ENCODE results near the gene RPS6KA5. TPM values are rescaled to one million over a fixed set of nuclear protein-coding genes. Genes with fewer than 3 reads are reported as not detected.

RPS6KA5 gene
- total RNA-seq, 1 experiment from 2014 or later, result 3.8 TPM

- no peak overlapping the region for H3K18ac ChIP-seq (ENCODE audit: insufficient read length, low read depth, low read length)
- no peak overlapping the region for H3K23ac ChIP-seq (ENCODE audit: insufficient read length, low read depth, low read length)
- H3T11ph ChIP-seq (ENCODE audit: low read length), result no peak overlapping the region
- H3K79me1 ChIP-seq (ENCODE audit: insufficient read depth, low read depth, low read length, poor library complexity, severe bottlenecking), result no peaks in the 10 kb centered on the region
- H3K9ac ChIP-seq (ENCODE audit: extremely low read depth, insufficient read length, low read length), result no peak overlapping the region
- H3K27me3 Mint-ChIP-seq (ENCODE audit: low read depth), result no peaks in the 10 kb centered on the region
- H3K9me3 Mint-ChIP-seq, result no peaks in the 10 kb centered on the region
- no peaks in the 10 kb centered on the region for H3K79me2 ChIP-seq (ENCODE audit: insufficient read depth, low read length)
- H4K5ac ChIP-seq (ENCODE audit: insufficient read length, low read depth, low read length), result no peak overlapping the region
- H2BK15ac ChIP-seq (ENCODE audit: low read depth, low read length), result no peak overlapping the region
- no peak overlapping the region for H3K27ac ChIP-seq (ENCODE audit: insufficient read length, low read depth, low read length)
- no peak overlapping the region for H3K14ac ChIP-seq (ENCODE audit: insufficient read depth, low read length)
- H2BK12ac ChIP-seq (ENCODE audit: insufficient read length, low read depth, low read length), result no peak overlapping the region
- H3K4me1 ChIP-seq (ENCODE audit: insufficient read depth, low read length), result no peaks in the 10 kb centered on the region
- no peak overlapping the region for H4K91ac ChIP-seq (ENCODE audit: insufficient read length, low read depth, low read length)
- H3K9me3 ChIP-seq (ENCODE audit: control insufficient read depth, low read depth, low read length), result no peaks in the 10 kb centered on the region
- H3K4ac ChIP-seq (ENCODE audit: low read depth, low read length), result no peak overlapping the region
- no peak overlapping the region for H2BK20ac ChIP-seq (ENCODE audit: low read depth, low read length, poor library complexity, severe bottlenecking)
- H3K4me3 Mint-ChIP-seq, result no peak overlapping the region
- no peaks in the 10 kb centered on the region for H4K20me1 ChIP-seq (ENCODE audit: control insufficient read depth, insufficient read depth, insufficient read length)
- no peak overlapping the region for H2BK120ac ChIP-seq (ENCODE audit: low read depth, low read length, poor library complexity, severe bottlenecking)
- H3K27me3 ChIP-seq (ENCODE audit: insufficient read depth, low read length), result no peaks in the 10 kb centered on the region
- peaks cover 0 to 4% of the 10 kb centered on the region in 2 experiments; a peak in 1 of 4 replicates for H3K4me1 Mint-ChIP-seq
- no peaks in the 10 kb centered on the region for H3K36me3 Mint-ChIP-seq (ENCODE audit: insufficient read depth in 1 of 3, low read depth in 3 of 3)
- H3K56ac ChIP-seq (ENCODE audit: insufficient read length, low read depth, low read length), result no peak overlapping the region
- no peak for DNase-seq
- no peak overlapping the region for H2AK5ac ChIP-seq (ENCODE audit: insufficient read length, low read length)
- no peaks in the 10 kb centered on the region for H3K23me2 ChIP-seq (ENCODE audit: insufficient read length, low read depth, low read length, poor library complexity, severe bottlenecking)
- no peak overlapping the region for H2AFZ ChIP-seq (ENCODE audit: low read length)
- H3K27ac Mint-ChIP-seq, result no peak overlapping the region
- H3K4me2 ChIP-seq (ENCODE audit: insufficient read depth, insufficient read length, low read length), result no peak overlapping the region
- TF ChIP-seq, protein P1, sequence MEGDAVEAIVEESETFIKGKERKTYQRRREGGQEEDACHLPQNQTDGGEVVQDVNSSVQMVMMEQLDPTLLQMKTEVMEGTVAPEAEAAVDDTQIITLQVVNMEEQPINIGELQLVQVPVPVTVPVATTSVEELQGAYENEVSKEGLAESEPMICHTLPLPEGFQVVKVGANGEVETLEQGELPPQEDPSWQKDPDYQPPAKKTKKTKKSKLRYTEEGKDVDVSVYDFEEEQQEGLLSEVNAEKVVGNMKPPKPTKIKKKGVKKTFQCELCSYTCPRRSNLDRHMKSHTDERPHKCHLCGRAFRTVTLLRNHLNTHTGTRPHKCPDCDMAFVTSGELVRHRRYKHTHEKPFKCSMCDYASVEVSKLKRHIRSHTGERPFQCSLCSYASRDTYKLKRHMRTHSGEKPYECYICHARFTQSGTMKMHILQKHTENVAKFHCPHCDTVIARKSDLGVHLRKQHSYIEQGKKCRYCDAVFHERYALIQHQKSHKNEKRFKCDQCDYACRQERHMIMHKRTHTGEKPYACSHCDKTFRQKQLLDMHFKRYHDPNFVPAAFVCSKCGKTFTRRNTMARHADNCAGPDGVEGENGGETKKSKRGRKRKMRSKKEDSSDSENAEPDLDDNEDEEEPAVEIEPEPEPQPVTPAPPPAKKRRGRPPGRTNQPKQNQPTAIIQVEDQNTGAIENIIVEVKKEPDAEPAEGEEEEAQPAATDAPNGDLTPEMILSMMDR (conservative IDR thresholded peaks at IDR 0.05), result no peak
- H4K8ac ChIP-seq (replicated peaks; ENCODE audit: insufficient read length, low read depth, low read length), result no peak overlapping the region
- H2BK5ac ChIP-seq (ENCODE audit: insufficient read length, low read length), result no peak overlapping the region
Measured at GRCh38 chr14:91004987-91005386, 55.5 kb downstream of the RPS6KA5 start.
